Activated CD8-positive, alpha-beta memory T cell treated with anti-CD3 and anti-CD28 coated beads for 48 hours (primary cell): ENCODE results near the gene TCF7L1.
A peak's percentile ranks its signal among the peaks of the same experiment; 100 is the strongest.
"Not testable (repeated sequence)": the region's sequence is repeated elsewhere in the genome, so short reads cannot be mapped to it uniquely, and the experiment has no call there.

Experiments used
- DNase-seq, 3 experiments: peaks; one replicate each; pipeline ENCODE4 v3.0.0-alpha.2; 2020; ENCODE audit warnings: low read depth in 2 of 3, low spot score in 2 of 3

Gene TCF7L1

GRCh38 chr2:85343207-85343895 lies 210.2 kb downstream of the TCF7L1 start:
- DNase-seq, result not testable (repeated sequence)

- no peak for DNase-seq
Observed at GRCh38 chr2:85344356-85344954, 211.3 kb downstream of the TCF7L1 start.

- DNase-seq, result no peak
Observed at GRCh38 chr2:85347599-85347998, 214.4 kb downstream of the TCF7L1 start.

GRCh38 chr2:85353876-85354285 lies 220.7 kb downstream of the TCF7L1 start:
- no peak for DNase-seq

GRCh38 chr2:85354286-85355072 lies 221.3 kb downstream of the TCF7L1 start, which contains the start of the genes ELMOD3 and RETSAT:
ELMOD3 (plus strand) TSS chr2:85354769; CDS start chr2:85357199, 2,430 bp downstream.
RETSAT (minus strand) TSS chr2:85354528; CDS start chr2:85354507, 21 bp downstream.
- peak; percentile 76 to 87 (median 85) for DNase-seq

GRCh38 chr2:85355073-85355410 lies 221.8 kb downstream of the TCF7L1 start:
- DNase-seq, result no peak

- DNase-seq, result no peak
Observed at GRCh38 chr2:85355521-85355920, 222.3 kb downstream of the TCF7L1 start.

GRCh38 chr2:85356186-85356585 lies 223.0 kb downstream of the TCF7L1 start:
- DNase-seq, result no peak

- no peak for DNase-seq
Observed at GRCh38 chr2:85357736-85358135, 224.5 kb downstream of the TCF7L1 start.
